Fibroblast of skin of left quadriceps (primary cell): Measurements from ENCODE around the gene CACNB3.

Experiments
- DNase-seq, 2 experiments: peaks; one replicate each; pipeline ENCODE4 v3.0.0-alpha.2; 2013; ENCODE audit warnings: low read depth in 2 of 2

Gene CACNB3

GRCh38 chr12:48788854-48789775, 29.2 kb upstream of the CACNB3 start, which contains the start of gene ADCY6:
Gene ADCY6 (minus strand): TSS chr12:48789089. CDS start chr12:48783434, 5,655 bp downstream.
- peak; percentile 21 to 36 for DNase-seq

DNA sequence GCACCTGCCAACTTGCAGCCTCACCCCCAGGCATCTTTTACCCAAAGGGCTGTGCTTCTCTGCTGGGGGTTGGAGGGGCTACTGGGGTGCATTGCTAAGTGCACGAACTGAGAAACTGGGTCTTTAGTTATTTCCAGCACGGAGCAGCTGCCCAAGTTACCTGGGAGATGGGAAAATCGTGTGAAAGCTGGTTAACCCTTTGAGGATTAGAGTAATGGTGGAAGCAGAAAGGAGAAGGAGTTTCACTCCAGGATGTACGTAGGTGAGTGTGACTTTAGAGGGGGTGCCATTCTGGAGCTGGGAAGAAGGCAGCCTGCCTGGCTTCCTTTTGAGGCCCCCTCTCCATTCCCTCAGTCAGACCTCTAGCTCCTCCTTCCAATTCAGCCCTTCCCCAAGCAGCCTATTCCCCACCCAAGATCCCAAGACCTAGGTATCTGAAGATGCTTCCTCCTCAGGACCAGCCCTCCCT, 28.4 kb upstream of the CACNB3 start:
- no peak for DNase-seq

- DNase-seq: no peak
Measured at GRCh38 chr12:48793696-48794095, 24.6 kb upstream of the CACNB3 start.

GRCh38 chr12:48794870-48795269, 23.4 kb upstream of the CACNB3 start:
- no peak for DNase-seq

- DNase-seq: peak; percentile 57 to 66
Measured at GRCh38 chr12:48795550-48796455, 22.5 kb upstream of the CACNB3 start.

DNA sequence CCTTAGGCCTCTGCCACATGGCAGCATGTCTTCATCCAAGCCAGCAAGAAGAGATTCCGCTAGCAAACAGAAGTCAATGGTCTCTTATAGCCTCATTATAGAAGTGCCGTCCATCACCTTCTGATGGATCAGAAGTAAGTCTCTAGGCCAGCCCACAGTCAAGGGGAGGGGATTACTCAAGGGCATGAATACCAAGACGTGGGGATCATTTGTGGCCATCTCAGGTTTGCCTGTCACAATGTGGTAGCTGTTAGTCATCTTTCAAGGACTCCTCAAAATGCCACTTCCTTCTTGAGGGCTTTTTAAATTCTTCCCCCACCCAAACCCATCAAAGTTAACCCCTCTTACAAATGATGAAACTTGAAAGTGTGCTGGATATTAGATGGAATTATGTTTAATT, 21.3 kb upstream of the CACNB3 start:
- DNase-seq: no peak

DNA sequence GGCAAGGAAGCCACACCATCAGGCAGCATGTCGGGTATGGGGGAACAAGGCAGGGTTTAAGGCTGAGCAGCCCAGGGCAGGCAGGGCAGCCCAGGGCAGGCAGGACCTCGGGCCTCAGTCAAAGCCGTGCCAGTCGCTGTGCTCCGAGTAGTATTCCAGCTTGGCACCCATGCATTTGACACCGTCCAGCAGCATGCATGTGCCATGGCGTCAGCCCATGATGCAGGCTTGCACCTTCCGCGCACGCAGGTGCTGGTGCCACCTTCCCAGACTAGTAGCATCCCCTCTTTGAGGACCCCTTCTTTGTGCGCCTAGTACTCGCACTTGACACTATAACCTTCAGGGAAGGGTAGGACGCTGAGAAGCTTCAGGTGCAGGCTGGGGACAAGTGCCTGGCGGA, 17.8 kb upstream of the CACNB3 start:
- no peak for DNase-seq

- no peak for DNase-seq
Measured at GRCh38 chr12:48800971-48801370, 17.3 kb upstream of the CACNB3 start.

GRCh38 chr12:48803675-48804074, 14.6 kb upstream of the CACNB3 start:
- DNase-seq: no peak

- DNase-seq: no peak
Measured at GRCh38 chr12:48807981-48808380, 10.3 kb upstream of the CACNB3 start.

- peak; percentile 67 to 69 for DNase-seq
Measured at GRCh38 chr12:48810903-48811431, 7.3 kb upstream of the CACNB3 start.

DNA sequence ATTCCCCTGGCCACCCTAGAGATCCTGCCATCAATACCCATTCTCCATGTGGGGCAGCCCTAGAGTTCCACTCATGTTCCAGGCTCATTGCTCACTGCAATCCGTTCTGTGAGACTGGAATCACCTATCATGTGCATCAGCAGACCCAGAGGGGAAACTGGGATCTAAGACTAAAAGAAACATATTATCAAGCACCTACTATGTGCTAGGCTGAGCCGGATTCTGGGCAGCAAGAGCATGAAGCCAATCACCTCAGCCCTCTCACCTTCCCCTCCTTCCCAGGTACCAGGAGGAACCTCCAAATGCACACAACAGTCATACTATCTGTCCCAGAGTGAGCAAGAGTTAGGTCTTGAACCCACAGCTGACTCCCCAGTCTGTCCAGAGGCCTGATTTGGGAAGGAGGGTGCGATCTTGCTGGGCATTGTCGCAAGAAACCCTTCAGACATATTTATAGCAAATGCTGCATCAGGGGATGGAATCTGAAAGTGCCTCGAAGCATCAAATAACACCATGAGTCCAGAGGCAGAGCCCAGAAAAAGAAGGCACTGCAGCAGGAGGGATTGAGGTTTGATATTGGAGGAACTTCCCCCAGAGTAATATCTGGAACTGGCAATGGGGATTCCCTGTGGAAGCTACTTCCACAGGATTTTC, 6.7 kb upstream of the CACNB3 start:
- no peak for DNase-seq

DNA sequence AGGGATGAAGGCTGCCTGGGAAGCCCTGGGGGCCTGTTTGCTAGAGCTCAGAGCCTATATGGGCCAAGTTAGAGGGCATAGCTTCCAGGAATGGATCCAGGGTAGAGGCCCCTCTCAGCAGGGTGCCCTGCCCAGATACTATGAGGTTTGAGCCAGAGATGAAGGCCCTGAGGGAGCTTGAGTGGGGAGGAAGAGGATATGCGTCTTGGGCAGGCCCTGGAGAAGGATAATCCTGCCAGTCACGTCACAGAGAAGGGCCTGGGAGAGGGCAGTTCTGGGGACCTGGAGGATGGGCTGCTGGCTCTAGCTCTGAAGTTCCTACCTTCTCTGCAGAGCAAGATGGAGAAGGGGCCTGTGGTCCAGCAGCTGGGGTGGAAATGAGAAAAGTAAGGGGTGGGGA, 5.9 kb upstream of the CACNB3 start:
- DNase-seq: no peak

DNA sequence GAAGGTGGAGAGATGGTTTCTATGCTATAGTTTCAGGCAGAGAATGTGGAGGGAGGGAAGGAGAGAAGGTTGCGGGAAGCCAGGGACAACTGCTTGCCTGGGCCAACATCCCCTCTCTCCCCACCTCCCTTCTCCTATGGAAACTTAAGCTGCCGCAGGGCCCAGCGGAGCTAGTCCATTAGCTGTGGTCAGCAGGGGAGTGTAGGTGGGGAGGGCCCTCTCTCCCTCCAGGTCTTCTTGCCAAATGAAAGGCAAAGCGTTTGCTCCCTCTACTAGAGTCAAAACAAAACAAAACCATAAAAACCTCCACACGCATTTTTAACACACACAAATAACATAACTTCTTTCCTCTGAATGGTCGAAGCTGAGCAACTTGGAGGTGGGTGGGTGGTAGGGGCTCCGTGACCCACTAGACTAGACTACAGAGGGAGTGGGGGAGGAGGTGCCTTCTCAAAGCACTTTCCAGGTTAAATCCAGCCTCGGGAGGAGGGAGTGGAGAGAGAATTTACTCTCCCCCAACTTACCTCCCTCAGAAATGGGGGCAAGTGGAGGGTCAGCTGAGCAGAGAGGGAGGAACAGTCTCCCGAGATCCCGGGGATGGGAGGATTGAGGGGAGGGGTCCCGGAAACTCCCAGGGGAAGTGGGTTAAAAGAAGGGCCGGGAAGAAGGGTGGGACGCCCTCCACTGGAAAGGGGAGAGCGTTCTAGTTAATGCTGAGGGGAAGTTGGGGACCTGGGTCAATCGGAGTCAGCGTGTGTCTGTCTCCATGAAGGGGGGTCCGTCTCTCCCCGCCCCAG, 4.6 kb upstream of the CACNB3 start:
- DNase-seq: no peak

DNA sequence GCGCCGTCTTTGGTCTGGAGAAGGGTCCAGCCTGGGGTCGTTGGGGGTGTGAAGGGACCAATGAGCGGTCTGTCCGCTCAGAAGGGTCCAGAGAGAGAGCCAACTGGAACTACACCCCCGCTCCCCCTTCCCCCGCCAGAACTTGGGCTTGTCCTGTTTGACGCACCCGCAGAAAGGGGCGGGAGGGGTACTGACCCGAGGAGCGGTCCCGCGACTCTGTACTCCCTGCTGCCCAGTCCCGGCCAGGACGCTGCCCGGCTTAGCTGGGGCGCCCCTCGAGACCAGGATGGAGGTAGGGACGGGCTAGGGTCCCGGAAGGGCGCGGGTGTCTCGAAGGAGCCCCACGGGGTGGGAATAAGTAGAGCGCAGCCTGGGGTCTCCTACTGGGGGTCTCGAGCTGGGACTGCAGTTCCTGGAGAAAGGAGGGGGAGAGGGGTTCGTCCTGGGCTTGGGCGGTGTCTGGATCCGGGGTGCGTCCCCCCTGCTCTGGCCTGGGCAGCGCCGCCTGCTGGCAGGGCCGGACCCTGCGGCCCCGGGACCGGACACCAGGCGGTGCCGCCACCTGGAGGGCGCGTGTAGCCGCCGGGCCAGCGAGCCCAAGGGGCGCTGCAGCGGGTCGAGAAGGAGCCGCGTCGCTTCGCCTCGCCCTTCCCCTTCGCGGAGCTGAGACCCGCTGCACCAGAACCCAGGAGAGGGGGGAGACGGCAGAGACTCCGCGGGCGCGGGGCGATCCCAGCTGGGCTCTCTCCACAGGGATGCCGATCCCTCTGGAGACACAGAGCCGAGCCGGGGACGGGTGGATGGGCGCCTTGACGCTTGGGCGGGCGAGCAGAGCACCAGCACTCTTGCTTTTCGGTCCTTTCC, 3.8 kb upstream of the CACNB3 start:
- DNase-seq: peak; percentile 46 to 50

GRCh38 chr12:48815126-48816110, 2.9 kb upstream of the CACNB3 start:
- DNase-seq: peak; percentile 56 to 63

DNA sequence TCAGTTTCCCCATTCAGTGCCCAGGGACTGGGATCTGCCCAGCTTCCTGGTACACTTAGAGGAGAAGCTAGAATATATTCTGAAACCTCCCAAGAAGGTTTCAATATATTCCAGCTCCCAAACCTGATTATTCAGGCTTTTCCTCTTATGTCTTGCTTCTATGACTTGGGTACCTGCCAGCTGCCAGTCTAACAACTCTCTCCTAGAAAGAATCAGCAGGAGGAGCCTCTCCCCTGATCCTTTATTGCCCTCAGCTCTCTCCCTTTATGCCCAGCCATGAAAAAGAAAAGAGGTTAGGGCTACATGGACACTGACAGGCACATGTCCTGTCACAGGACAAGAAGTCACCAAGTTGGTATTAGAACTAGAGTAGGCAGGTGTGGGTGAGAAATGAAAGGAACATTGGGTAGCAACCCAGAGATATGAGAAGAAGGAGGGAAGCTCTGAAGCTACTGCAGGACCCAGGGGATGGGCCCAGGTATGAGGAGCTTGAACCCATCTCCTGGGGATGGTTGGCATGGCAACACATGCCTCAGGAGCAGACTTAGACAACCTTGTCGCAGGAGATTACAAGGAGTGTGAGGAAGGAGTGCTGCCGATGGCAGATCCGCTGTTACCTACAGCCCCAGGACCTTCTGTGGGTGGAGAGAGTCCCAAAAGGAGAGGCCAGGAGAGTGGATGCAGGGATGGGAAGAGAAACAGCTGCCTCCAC, 2.0 kb upstream of the CACNB3 start:
- DNase-seq: no peak
